K562 (cell line): Measurements from ENCODE around the gene MTCL3.

Experiments used
- ATAC-seq: fragments of 200-7000 bp; cut with Tn5 transposase; 3 replicates; pipeline ENCODE4 v1.9.1; 2020; ENCODE audit warnings: moderate library complexity
- BruUV-seq: library from RNA; stranded (reverse); fragments of 400-500 nt; replicated peaks from 2 replicates; lab custom pipeline; 2021; lab: Mats Ljungman, UMichigan
- CTCF ChIA-PET: fragments of 300-600 bp; formaldehyde crosslinking; extraction: SDS; loops from one replicate; lab custom pipeline; 2021; ENCODE audit warnings: low intra/inter-chr PET ratio; lab: Yijun Ruan, JAX
- POLR2A ChIA-PET: fragments of 300-600, 350-650 bp; sonication (Branson Sonifier 250); formaldehyde crosslinking; extraction: SDS; loops from one replicate; lab custom pipeline; 2021; ENCODE audit warnings: antibody characterized with exemption, inconsistent platforms; lab: Yijun Ruan, JAX
- DNase-seq, 4 experiments: peaks; one replicate each; pipeline versions ENCODE4 v3.0.0 to v3.0.0-alpha.2; 2011 to 2018; ENCODE audit warnings: low spot score in 3 of 4, mixed read lengths in 3 of 4; ENCODE audit errors: extremely low read depth in 1 of 4
- FAIRE-seq: peaks from 2 replicates; lab custom pipeline; 2011; peaks lifted over from hg19 to GRCh38; lab: Jason Lieb, UNC
- H2AFZ ChIP-seq: 2 replicates; pipeline ENCODE4 v1.6.0; 2011; ENCODE audit warnings: low read depth, low read length, control low read depth, inconsistent platforms
- H3K27ac ChIP-seq: fragments of 200-600 bp; 3 replicates; pipeline ENCODE4 v1.8.0; 2011; ENCODE audit warnings: low read depth, mild to moderate bottlenecking, control low read depth, inconsistent platforms, low read length, moderate library complexity, mixed read lengths; ENCODE audit errors: extremely low read depth
- H3K27me3 ChIP-seq, 2 experiments: fragments of 300-600 bp in 1 of 2; 2 replicates in 1 of 2; 3 replicates in 1 of 2; pipeline versions ENCODE4 v1.6.0 to v1.8.0; 2011; ENCODE audit warnings: inconsistent platforms in 2 of 2, low read length in 2 of 2, mild to moderate bottlenecking in 1 of 2, mixed read lengths in 1 of 2, moderate library complexity in 1 of 2; ENCODE audit not compliant: control insufficient read depth in 2 of 2, insufficient read depth in 2 of 2
- H3K36me3 ChIP-seq: fragments of 300-600 bp; 3 replicates; pipeline ENCODE4 v1.8.0; 2011; ENCODE audit warnings: mild to moderate bottlenecking, low read length, inconsistent platforms; ENCODE audit not compliant: control insufficient read depth, insufficient read depth
- H3K4me1 ChIP-seq, 2 experiments: fragments of 200-600 bp in 1 of 2; replicated peaks in 1 of 2; 2 replicates in 1 of 2; 3 replicates in 1 of 2; pipeline versions ENCODE4 v1.5.1 to v1.8.0; 2011; ENCODE audit warnings: inconsistent platforms in 2 of 2, low read length in 2 of 2, mild to moderate bottlenecking in 1 of 2, mixed read lengths in 1 of 2, moderate library complexity in 1 of 2; ENCODE audit not compliant: control insufficient read depth in 2 of 2, insufficient read depth in 2 of 2
- H3K4me2 ChIP-seq: 2 replicates; pipeline ENCODE4 v1.6.1; 2011; ENCODE audit warnings: low read length, control low read depth, inconsistent platforms, mixed read lengths; ENCODE audit not compliant: insufficient read depth
- H3K4me3 ChIP-seq: fragments of 200-600 bp; sonication (generic), shearing (Covaris generic); 2 replicates; pipeline ENCODE4 v1.5.1; 2016; ENCODE audit warnings: control low read depth, inconsistent platforms
- H3K79me2 ChIP-seq: fragments of 200-600 bp; 3 replicates; pipeline ENCODE4 v1.8.0; 2011; ENCODE audit warnings: low read length, inconsistent platforms; ENCODE audit not compliant: control insufficient read depth, insufficient read depth
- H3K9ac ChIP-seq, 2 experiments: 2 replicates each; pipeline versions ENCODE4 v1.6.0 to v1.6.1; 2011; ENCODE audit warnings: low read depth in 2 of 2, low read length in 2 of 2, control low read depth in 1 of 2, inconsistent platforms in 1 of 2, mild to moderate bottlenecking in 1 of 2, mixed read lengths in 1 of 2; ENCODE audit not compliant: insufficient read depth in 1 of 2
- H3K9me1 ChIP-seq: one replicate; pipeline ENCODE4 v1.6.0; 2011; ENCODE audit warnings: inconsistent platforms, mild to moderate bottlenecking, low read length, moderate library complexity; ENCODE audit not compliant: control insufficient read depth, insufficient read depth
- H3K9me3 ChIP-seq: replicated peaks from 2 replicates; pipeline ENCODE4 v1.5.1; 2011; ENCODE audit warnings: low read depth, low read length, inconsistent platforms; ENCODE audit not compliant: control insufficient read depth, insufficient read depth
- H4K20me1 ChIP-seq: replicated peaks from 2 replicates; pipeline ENCODE4 v1.6.1; 2011; ENCODE audit warnings: low read length, inconsistent platforms, mixed read lengths; ENCODE audit not compliant: control insufficient read depth, insufficient read depth
- FOXJ3 ChIP-seq: sonication (generic); formaldehyde crosslinking; IDR thresholded peaks from 2 replicates; pipeline ENCODE4 v1.4.0; 2020; ENCODE audit warnings: mild to moderate bottlenecking, missing genetic modification reagents
- RBM15 ChIP-seq: fragments of 200-400 bp; formaldehyde crosslinking; IDR thresholded peaks from 2 replicates; pipeline ENCODE4 v1.6.1; 2018; ENCODE audit warnings: mild to moderate bottlenecking, low read length, moderate library complexity; ENCODE audit not compliant: insufficient read depth
- SPI1 ChIP-seq: IDR thresholded peaks from 2 replicates; pipeline ENCODE4 v1.6.1; 2011; ENCODE audit warnings: low read depth, low read length, control low read depth, borderline replicate concordance
- TAF15 ChIP-seq: fragments of 200-400 bp; formaldehyde crosslinking; IDR thresholded peaks from 2 replicates; pipeline ENCODE4 v1.6.1; 2017; ENCODE audit warnings: mild to moderate bottlenecking, low read depth, low read length, moderate library complexity
- ZNF785 ChIP-seq: fragments of 250-450 bp; sonication (Bioruptor Pico); IDR thresholded peaks from 2 replicates; pipeline ENCODE4 v1.4.0; 2020; ENCODE audit warnings: mild to moderate bottlenecking
- WGBS: fragments of 100-300 bp; shearing (Covaris generic); methylation state at CpG from one replicate; pipeline ENCODE4 v1.1.6; 2016; ENCODE audit warnings: low coverage, mixed read lengths; ENCODE audit not compliant: insufficient coverage; ENCODE audit errors: missing lambda C conversion rate; 5-methylcytosine and 5-hydroxymethylcytosine counted together
- in situ Hi-C: fragments of 300-500 bp; cut with MboI; formaldehyde crosslinking; loops from 4 replicates; pipeline ENCODE4 v1.15.0; 2018; ENCODE audit warnings: inconsistent platforms, mixed read lengths
- intact Hi-C: fragments of 100-400 bp; cut with micrococcal nuclease; formaldehyde crosslinking; loops from 2 replicates; pipeline ENCODE4 v1.14.2; 2022
- TF ChIP-seq, protein P1 (sequence below), 2 experiments: fragments of 450-650 bp; conservative IDR thresholded peaks; 2 replicates each; pipeline ENCODE4 v1.6.1; 2017; ENCODE audit warnings: mild to moderate bottlenecking in 2 of 2, moderate library complexity in 2 of 2
- TF ChIP-seq, protein P2 (sequence below): fragments of 450-650 bp; formaldehyde crosslinking; conservative IDR thresholded peaks from 2 replicates; pipeline ENCODE4 v1.4.0; 2022; ENCODE audit warnings: mild to moderate bottlenecking, missing genetic modification characterization
- TF ChIP-seq, protein P3 (sequence below), 2 experiments: fragments of 150-350 bp in 1 of 2; IDR thresholded peaks; 2 replicates each; pipeline ENCODE4 v1.6.1; 2012 to 2016; ENCODE audit warnings: low read depth in 2 of 2, low read length in 2 of 2, mild to moderate bottlenecking in 1 of 2, moderate library complexity in 1 of 2
- TF ChIP-seq, protein P4 (sequence below): fragments of 450-650 bp; IDR thresholded peaks from 2 replicates; pipeline ENCODE4 v1.6.1; 2016; ENCODE audit warnings: antibody characterized with exemption

Gene MTCL3

DNA sequence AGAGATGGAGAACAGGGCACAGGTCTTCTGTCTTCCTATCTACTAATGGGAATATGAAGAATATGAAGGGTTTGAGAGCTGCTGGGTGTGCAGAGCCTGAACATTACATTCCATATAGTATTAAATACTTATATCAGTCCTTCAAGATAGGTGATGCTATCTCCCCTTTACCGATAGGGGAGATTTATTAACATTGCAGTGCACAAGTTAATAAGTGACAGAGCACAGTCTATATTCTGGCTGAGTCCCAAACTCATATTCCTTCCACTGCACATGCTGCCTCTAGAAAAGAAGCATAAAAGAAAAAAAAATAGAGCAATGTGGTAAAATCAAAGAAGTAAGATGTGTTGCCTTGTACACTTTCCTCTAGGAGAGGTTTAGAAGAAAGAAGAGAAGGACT lies 41.5 kb downstream of the MTCL3 start (continued):
- TF ChIP-seq, protein P1, sequence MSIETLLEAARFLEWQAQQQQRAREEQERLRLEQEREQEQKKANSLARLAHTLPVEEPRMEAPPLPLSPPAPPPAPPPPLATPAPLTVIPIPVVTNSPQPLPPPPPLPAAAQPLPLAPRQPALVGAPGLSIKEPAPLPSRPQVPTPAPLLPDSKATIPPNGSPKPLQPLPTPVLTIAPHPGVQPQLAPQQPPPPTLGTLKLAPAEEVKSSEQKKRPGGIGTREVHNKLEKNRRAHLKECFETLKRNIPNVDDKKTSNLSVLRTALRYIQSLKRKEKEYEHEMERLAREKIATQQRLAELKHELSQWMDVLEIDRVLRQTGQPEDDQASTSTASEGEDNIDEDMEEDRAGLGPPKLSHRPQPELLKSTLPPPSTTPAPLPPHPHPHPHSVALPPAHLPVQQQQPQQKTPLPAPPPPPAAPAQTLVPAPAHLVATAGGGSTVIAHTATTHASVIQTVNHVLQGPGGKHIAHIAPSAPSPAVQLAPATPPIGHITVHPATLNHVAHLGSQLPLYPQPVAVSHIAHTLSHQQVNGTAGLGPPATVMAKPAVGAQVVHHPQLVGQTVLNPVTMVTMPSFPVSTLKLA (conservative IDR thresholded peaks at IDR 0.05) = no peak
- TF ChIP-seq RBM15 (no peak), ZNF785 (CRISPR knock-in tag) (no peak), SPI1 (no peak), TAF15 (no peak)
- TF ChIP-seq, protein P2, sequence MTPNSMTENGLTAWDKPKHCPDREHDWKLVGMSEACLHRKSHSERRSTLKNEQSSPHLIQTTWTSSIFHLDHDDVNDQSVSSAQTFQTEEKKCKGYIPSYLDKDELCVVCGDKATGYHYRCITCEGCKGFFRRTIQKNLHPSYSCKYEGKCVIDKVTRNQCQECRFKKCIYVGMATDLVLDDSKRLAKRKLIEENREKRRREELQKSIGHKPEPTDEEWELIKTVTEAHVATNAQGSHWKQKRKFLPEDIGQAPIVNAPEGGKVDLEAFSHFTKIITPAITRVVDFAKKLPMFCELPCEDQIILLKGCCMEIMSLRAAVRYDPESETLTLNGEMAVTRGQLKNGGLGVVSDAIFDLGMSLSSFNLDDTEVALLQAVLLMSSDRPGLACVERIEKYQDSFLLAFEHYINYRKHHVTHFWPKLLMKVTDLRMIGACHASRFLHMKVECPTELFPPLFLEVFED (CRISPR knock-in tag) = no peak

DNA sequence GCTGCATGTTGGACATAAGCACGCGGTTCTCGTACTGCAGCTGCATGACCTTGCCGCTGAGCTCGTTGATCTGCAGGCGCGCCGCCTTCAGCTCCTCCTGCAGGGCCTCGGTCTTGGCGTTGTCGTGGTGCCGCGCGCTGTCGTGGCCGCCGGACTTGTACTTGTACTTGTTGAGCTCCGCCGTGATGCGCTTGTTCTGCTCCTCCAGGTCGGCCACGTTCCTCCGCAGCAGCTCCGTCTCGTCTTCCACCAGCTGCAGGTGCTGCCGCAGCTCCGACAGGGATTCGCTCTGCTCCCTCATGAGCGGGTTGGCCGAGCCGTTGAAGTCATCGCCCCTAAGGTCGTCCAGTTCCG lies 43.3 kb downstream of the MTCL3 start:
- no peak for FAIRE-seq
- Histone ChIP-seq H3K36me3 (no peaks in the 10 kb centered on the region), H3K9me3 (no peaks in the 10 kb centered on the region), H3K27ac (no peak overlapping the region), H4K20me1 (no peaks in the 10 kb centered on the region), H3K4me2 (no peak overlapping the region), H3K79me2 (no peaks in the 10 kb centered on the region), H3K9ac (no peak overlapping the region), H3K4me3 (no peak overlapping the region), H3K9me1 (no peaks in the 10 kb centered on the region), H2AFZ (no peak overlapping the region), H3K27me3 (peaks cover 0 to 6% of the 10 kb centered on the region in 2 experiments; a peak in 1 of 5 replicates), H3K4me1 (peaks cover 0 to 10% of the 10 kb centered on the region in 2 experiments; a peak in 2 of 5 replicates)
- in situ Hi-C loops = no loop called here
- BruUV-seq = no TSS peak
- no peak for DNase-seq
- WGBS = 36% methylated on average over 26 of the region's 34 CpGs
- intact Hi-C loops = no loop called here
- ATAC-seq = no peak
- ChIA-PET CTCF (no interaction called here), POLR2A (no interaction called here)
- no peak for TF ChIP-seq FOXJ3
- TF ChIP-seq, protein P3, sequence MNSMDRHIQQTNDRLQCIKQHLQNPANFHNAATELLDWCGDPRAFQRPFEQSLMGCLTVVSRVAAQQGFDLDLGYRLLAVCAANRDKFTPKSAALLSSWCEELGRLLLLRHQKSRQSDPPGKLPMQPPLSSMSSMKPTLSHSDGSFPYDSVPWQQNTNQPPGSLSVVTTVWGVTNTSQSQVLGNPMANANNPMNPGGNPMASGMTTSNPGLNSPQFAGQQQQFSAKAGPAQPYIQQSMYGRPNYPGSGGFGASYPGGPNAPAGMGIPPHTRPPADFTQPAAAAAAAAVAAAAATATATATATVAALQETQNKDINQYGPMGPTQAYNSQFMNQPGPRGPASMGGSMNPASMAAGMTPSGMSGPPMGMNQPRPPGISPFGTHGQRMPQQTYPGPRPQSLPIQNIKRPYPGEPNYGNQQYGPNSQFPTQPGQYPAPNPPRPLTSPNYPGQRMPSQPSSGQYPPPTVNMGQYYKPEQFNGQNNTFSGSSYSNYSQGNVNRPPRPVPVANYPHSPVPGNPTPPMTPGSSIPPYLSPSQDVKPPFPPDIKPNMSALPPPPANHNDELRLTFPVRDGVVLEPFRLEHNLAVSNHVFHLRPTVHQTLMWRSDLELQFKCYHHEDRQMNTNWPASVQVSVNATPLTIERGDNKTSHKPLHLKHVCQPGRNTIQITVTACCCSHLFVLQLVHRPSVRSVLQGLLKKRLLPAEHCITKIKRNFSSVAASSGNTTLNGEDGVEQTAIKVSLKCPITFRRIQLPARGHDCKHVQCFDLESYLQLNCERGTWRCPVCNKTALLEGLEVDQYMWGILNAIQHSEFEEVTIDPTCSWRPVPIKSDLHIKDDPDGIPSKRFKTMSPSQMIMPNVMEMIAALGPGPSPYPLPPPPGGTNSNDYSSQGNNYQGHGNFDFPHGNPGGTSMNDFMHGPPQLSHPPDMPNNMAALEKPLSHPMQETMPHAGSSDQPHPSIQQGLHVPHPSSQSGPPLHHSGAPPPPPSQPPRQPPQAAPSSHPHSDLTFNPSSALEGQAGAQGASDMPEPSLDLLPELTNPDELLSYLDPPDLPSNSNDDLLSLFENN (IDR thresholded peaks at IDR 0.05; ENCODE audit: low read depth in 2 of 2, low read length in 2 of 2) = no peak
- TF ChIP-seq, protein P4, sequence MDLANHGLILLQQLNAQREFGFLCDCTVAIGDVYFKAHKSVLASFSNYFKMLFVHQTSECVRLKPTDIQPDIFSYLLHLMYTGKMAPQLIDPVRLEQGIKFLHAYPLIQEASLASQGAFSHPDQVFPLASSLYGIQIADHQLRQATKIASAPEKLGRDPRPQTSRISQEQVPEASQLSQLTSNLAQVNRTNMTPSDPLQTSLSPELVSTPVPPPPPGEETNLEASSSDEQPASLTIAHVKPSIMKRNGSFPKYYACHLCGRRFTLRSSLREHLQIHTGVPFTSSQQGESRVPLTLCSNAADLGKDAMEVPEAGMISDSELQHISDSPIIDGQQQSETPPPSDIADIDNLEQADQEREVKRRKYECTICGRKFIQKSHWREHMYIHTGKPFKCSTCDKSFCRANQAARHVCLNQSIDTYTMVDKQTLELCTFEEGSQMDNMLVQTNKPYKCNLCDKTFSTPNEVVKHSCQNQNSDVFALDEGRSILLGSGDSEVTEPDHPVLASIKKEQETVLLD = no peak
